HG03060 (cell line): ENCODE results near the gene PLEKHA5.
"Not testable (repeated sequence)": the region's sequence is repeated elsewhere in the genome, so short reads cannot be mapped to it uniquely, and the experiment has no call there.

Experiments
- ATAC-seq: cut with Tn5 transposase; IDR thresholded peaks from one replicate; pipeline ENCODE4 v1.9.1; 2021; ENCODE audit warnings: low read depth, moderate number of reproducible peaks; ENCODE audit not compliant: unreplicated experiment

PLEKHA5 gene

GRCh38 chr12:19397534-19397933 lies 268.0 kb downstream of the PLEKHA5 start:
- ATAC-seq = no peak

DNA sequence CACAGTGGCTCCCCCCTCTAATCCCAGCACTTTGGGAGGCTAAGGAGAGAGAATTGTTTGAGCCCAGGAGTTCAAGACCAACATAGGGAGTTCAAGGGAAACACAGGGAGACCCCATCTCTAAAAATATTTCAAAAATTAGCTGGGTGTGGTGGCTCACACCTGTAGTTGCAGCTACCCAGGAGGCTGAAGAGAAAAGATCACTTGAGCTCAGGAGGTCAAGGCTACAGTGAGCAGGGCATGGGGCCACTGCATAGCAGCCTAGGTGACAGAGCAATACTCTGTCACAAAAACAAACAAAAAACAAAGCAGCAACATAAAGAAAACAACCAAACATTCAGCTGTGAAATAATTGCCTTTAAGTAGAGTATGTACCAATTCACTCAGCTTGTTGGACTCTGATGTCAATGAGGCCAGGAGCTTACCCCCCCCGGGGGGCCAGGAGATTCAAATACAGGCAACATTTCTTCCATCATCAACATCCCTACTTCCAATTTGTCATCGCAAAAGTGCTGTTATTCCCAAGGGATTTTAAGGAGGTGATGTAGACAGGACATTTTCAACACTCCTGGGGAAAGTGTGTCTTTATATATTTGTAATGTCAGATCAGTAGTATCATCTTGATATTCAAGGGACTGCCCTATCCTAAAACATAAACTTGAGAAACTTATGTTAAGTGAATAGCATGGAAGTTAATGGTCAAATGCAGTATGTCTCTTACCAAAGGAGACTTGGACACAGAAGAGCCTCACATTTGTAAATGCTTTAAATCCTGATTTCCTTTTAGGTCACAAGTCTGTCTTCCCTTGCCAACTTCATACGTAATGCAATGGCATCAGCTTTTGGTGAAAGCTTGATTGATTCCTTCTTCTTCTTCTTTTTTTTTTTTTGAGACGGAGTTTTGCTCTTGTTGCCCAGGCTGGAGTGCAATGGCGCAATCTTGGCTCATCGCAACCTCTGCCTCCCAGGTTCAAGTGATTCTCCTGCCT lies 269.1 kb downstream of the PLEKHA5 start:
- no peak for ATAC-seq

- not testable (repeated sequence) for ATAC-seq
These were observed 271.2 kb downstream of the PLEKHA5 start for GRCh38 chr12:19400649-19401285.

DNA sequence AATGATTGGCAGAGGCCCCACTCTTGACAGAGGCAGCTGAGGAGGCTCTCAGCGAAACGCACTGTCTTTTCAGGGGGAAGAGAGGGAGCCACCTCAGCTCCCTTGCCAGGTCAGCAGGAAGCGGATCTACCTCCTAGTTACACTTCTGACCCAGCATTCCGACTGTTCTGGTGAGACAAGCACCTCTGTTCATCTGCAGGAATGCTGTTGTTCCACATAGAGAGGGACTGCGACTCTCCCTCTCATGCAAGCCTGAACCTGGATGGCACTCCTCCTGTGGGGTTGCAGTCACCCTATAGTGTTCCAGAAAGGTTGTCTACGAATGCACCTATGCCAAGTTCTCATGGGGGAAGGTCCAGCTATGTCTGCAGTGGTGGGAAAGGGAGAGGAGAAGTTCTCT lies 272.7 kb downstream of the PLEKHA5 start:
- no peak for ATAC-seq

DNA sequence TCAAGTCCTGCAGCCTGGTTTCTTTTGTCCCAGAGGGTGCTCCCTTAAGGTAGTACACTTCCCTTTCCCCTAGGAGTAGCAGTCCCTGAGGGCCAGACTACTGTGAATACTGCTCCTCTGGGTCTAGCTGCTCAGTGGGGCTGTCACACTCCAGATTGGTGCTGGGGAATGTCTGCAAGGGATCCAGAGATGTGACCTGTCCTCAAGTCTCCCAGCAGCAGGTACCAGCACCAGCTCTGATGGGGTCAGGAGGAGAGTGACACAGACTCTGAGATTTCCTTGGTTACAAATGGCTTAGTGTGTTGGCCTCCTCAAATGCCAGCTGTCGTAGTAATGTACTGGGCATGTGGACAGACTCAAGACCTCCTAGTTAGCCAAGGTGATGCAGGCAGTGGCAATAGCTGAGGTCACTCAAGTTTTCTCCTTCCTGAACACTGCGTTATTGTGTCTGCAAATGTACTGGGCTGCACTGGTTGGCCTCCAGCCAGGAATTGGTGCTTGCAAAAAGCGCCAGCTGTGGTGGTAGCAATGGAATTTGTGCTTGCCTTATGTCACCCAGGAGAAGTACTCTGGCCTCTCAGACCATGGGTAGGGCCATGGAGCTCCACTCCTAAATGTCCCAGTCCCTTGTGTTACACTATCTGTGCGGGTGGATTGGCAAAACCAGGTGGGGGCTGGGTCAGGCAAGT lies 273.4 kb downstream of the PLEKHA5 start:
- ATAC-seq = no peak

- ATAC-seq = no peak
These were observed 274.8 kb downstream of the PLEKHA5 start for GRCh38 chr12:19404242-19404880.

DNA sequence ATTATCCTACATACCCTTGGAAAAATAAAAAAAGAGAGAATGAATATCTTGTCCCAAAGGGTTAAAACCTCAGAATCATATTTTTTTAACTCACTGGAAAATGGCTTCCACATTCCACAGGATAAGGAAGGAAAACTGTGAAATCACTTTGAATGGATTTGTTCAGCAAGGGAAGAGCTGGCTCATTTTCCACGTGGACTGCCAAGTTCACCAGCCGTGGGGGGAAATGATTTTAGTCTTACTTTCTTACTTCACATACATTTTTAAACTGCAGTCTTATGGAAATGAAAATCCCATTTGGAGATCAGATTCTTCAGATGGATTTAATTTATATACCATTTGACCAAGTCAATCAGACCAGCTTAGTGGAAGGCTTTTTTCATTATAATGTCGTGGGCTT lies 279.8 kb downstream of the PLEKHA5 start:
- ATAC-seq = no peak

- ATAC-seq = no peak
These were observed 280.7 kb downstream of the PLEKHA5 start for GRCh38 chr12:19410211-19410610.

DNA sequence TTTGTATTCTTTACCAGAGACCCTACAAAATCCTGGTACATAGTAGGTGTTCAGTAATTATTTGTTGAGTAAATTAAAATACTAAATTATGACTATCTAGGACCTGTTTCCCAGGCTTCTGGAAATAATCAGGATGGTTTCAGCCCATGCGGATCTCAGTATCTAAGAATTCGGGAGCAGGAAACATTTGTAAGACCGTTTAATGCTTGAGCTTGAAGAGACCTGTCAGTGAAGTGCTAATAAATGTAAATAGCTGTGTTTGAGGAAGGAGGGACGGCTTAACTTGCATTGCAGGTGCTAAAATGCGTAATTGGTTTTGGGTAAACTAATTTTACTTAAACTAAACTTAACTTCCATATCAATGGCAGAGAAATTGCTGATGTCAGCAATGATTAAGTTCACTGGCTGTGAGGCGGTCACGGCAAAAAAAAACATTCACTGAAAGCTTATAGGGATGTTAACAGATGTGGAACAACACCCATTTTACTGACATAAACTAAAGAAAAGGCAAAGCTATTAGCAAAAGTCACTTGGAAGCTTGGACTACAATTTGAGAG lies 281.2 kb downstream of the PLEKHA5 start:
- no peak for ATAC-seq

DNA sequence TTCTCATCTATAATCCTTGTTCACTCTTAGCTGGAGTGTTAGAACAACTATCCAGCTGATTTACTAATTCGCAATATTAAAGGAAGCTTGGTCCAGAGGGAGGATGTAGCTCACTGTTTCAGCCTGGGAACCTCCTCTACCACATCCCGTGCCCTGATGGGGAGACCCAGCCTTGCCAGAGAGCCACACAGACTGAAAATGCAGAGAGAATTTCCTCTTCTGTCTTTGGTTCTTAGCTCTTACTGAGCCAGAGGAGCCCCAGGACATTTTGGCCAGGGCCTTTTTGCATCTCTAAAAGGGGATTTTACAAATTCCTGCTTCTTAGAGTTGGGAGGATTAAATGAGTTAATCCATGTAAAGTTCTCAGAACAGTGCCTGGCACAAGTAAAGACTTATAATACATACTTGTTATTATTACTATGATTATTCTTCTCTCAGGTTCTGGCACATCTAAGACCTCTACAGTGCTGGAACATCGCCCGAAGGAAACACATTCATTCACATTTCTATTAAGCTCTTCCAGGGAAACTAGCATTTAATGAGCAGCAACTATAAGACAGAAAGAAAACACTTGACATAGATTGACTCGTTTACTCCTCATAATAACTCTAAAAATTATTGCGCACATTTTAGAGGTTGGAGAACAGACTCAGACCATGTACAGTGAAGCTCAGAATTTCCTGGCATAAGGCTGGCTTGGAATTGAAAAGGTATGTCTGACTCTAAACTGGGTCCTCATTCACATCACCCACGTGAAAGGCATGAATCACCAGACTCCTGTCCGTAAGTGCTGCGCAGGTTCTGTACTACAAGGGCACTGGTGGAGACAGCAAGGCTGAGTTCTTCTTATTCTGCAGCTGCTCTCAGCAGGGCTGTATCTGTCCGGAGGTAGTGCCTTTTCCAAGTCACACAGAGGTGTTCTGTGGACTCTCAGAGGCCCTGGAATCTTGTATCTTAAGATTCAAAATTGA lies 282.0 kb downstream of the PLEKHA5 start:
- no peak for ATAC-seq

DNA sequence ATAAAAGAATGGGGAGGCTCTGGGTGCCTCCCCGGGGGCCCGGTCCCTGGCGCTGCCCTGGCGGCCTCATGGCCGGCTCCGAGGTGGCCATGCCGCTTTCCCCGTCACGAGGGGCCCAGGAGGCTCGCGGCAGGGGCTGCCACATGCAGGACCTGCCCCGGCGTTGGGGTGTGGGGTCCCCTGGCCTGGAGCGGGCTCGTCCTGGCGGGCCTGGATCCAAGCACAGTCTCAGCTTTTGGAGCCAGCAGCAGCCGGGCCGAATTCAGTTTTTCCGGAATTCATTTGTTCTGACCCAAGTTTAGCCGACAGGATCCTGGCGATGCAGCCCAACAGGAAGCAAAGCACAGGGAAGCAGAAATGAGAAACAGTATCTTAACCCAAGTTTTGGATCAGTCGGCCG lies 283.3 kb downstream of the PLEKHA5 start:
- ATAC-seq = no peak

GRCh38 chr12:19413582-19413981 lies 284.0 kb downstream of the PLEKHA5 start:
- not testable (repeated sequence) for ATAC-seq

DNA sequence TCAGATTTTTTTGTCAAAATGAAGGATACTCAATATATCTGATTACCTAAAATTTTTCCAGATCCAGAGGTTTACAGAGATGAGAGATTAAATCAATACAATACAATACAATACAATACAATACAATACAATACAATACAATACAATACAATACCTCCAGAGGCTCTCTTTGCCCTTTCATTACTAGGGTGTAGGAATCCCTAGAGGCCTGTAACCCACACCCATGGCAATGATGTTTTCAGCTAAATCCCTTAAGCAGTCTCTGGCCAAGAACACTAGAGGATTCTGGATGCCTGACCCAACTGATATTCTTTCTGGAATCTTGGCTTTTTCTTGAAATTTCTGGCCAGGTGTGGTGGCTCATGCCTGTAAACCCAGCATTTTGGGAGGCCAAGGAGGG lies 286.0 kb downstream of the PLEKHA5 start:
- ATAC-seq = no peak

GRCh38 chr12:19419086-19419485 lies 289.6 kb downstream of the PLEKHA5 start:
- no peak for ATAC-seq

DNA sequence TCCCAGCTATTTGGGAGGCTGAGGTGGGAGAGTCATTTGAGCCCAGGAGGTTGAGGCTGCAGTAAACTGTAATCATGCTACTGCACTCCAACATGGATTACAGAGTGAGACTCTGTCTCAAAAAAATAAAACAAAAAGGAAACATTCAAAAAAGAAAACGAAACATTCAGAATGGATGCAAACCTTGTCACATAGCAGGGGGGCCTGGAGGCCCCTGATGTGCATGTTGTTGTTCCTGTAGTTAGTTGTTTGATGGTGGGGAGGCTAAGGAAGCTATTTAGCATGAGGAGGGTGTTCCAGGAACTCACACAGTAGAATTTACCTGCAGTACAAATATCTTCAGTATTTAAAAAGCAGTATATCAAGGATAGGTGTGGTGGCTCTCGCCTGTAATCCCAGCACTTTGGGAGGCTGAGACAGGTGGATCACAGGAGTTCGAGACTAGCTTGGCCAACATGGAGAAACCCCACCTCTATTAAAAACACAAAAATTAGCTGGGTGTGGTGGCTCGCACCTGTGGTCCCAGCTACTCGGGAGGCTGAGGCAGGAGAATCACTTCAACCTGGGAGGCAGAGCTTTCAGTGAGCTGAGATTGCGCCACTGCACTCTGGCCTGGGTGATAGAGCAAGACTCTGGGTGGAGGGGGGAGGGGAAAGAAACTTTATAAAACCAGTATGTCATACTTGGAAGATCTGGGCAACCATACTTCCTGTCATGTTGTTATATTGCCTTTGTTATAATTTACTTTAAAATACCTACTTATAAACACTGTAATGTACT lies 292.2 kb downstream of the PLEKHA5 start:
- no peak for ATAC-seq

DNA sequence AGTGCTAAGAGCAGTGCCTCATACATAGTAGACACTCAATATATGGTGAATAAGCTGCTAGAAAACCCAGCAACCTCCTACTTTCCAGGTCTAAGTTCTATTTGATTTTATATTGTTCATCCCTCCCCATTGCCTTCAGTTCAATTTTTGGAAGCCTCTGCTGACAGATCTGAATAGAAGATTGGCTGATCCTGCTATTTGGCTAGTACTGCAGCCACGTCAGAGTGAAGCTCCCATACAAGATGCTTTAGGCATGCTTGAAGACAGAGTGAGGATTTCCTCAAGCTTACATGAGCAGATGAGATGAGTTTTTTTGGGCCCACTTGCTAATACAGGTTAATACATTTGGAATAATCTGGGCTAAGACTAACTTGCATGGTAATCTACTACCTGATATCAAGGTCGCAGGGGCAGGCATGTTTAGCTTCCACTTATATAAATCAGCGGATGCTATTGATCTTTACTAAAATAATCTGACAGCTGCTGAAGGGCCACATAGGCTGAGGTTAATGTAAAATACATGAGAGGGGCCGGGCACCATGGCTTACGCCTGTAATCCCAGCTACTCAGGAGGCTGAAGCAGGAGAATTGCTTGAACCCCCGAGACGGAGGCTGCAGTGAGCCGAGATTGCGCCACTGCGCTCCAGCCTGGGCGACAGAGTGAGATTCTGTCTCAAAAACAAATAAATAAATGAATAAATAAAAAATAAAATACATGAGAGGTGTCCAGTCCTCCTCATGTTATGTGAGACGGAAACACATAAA lies 293.8 kb downstream of the PLEKHA5 start:
- no peak for ATAC-seq
